ENCODE data around the gene LPP. TPM values are rescaled to one million over a fixed set of nuclear protein-coding genes. Genes with fewer than 3 reads are reported as not detected.

Gene LPP
- total RNA-seq, 1 donor = 196 TPM

DNA sequence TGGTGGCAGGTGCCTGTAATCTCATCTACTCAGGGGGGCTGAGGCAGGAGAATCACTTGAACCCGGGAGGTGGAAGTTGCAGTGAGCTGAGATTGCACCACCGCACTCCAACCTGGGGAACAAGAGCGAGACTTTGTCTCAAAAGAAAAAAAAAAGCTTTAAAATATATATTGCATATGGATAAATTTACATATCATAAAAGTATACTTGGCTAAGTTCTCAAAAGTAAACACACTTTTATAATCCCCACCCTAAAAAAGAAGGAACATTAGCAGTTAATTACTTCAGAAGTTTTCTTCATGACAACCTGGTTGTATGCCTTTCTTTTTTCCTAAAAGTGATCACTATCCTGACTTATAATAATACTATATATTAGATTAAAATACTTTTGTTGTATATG, 648.7 kb downstream of the LPP start:
- no peak overlapping the region for H3K4me3 ChIP-seq (ENCODE audit: low read depth, low read length)

DNA sequence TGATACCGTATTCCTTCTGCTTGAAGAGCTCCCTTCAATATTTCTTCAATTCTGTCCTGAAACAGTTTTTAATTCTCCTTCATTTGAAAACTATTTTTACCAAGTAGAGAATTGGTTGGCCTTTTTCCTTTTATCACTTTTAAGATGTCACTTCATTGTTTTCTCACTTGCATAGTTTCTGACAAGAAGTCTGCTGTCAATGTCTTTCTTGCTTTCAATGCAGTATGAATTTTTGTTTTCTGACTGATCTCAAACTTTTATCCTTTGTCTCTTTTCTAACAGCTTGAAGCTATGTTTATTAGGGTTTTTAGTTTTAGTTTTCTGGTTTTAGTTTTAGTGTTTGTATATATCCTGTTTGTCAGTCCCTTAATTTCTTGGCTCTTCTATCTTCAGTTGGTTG, 653.0 kb downstream of the LPP start:
- no peak overlapping the region for H3K4me3 ChIP-seq (ENCODE audit: low read depth, low read length)
- TF ChIP-seq, protein P1, sequence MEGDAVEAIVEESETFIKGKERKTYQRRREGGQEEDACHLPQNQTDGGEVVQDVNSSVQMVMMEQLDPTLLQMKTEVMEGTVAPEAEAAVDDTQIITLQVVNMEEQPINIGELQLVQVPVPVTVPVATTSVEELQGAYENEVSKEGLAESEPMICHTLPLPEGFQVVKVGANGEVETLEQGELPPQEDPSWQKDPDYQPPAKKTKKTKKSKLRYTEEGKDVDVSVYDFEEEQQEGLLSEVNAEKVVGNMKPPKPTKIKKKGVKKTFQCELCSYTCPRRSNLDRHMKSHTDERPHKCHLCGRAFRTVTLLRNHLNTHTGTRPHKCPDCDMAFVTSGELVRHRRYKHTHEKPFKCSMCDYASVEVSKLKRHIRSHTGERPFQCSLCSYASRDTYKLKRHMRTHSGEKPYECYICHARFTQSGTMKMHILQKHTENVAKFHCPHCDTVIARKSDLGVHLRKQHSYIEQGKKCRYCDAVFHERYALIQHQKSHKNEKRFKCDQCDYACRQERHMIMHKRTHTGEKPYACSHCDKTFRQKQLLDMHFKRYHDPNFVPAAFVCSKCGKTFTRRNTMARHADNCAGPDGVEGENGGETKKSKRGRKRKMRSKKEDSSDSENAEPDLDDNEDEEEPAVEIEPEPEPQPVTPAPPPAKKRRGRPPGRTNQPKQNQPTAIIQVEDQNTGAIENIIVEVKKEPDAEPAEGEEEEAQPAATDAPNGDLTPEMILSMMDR (IDR thresholded peaks at IDR 0.05; ENCODE audit: insufficient read depth, low read depth, low read length) = no peak
- no peak for DNase-seq (ENCODE audit: low read depth)

More for the DNA sequence above, 648.7 kb downstream of the LPP start:
- no peak for DNase-seq (ENCODE audit: low read depth)
- TF ChIP-seq, protein P1 (IDR thresholded peaks at IDR 0.05; ENCODE audit: insufficient read depth, low read depth, low read length) = no peak

DNA sequence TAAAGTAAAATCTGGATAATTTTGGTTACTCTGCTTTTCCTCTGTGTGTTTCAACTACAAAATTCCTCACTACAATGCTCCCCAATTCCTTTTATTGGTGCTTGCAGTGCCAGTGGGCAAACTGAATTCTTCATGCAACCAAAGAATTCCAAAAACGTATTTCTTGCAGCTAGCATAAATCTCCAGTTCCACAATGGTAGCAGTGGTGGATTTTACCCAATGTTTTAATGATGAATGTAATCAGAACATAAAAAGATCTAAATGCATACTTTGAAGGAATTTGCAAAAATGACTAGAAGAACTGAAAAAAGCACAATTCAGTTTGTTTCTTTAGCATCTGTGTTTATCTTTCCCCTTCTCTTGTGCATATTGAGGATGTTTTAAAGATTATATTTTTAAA, 658.2 kb downstream of the LPP start:
- no peak for DNase-seq (ENCODE audit: low read depth)
- TF ChIP-seq, protein P1 (IDR thresholded peaks at IDR 0.05; ENCODE audit: insufficient read depth, low read depth, low read length) = no peak
- H3K4me3 ChIP-seq (ENCODE audit: low read depth, low read length) = no peak overlapping the region

DNA sequence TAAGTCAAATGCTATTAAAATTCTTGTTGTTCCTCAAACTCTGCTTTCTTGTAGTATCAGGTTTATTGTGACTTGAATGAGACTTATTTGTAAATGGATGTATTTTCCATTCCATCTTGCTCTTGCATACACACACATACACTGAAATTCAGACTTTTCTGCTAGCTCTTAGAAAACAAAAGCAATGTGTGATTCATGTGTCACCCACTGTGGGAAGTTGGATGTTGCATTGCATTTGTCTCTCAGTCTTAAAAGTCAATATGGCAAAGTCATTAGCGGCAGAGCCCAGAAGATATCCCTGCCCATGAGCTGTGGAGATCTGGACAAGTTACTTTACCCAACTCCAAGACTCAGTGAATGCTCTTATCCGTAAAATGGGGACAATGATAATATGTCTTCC, 660.6 kb downstream of the LPP start:
- DNase-seq (ENCODE audit: low read depth) = no peak
- H3K4me3 ChIP-seq (ENCODE audit: low read depth, low read length) = no peak overlapping the region
- TF ChIP-seq, protein P1 (IDR thresholded peaks at IDR 0.05; ENCODE audit: insufficient read depth, low read depth, low read length) = no peak

DNA sequence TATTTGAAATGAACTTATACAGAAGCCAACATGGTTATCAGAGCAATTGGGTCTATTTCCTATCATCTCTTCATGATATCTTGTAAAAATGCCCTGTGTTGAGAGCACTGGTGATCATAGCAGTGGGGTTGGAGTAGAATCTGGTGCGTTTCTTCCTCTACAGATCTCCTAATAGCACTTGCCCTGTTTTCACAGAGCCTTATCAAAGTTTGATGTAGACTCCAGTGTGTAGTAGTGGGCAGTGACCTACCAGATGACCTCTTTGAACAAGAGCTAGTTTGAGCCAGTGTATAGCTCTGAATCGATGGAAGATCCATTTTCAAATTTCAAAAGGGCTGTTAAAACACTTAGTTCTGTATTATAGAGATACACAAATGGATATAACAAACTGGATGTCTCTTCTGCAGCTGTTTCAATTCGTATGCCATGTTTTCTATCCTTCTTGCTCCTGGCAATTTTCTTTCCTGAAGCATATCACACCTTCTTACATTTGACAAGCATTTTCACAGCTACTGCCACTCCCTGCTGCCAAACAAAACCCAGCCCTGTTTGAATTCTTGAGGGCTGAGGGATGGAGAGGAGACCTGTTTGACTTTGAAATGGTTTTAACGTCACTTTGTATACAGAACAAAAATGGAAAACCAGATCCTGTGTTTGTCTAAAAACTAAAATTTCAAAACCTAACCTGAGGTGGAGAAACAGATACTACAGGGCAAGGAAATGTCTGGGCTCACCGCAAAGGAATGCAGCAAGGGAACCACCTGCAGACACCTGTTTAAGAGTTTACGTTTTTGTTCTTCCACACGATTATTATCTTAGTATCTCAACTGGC, 663.4 kb downstream of the LPP start:
- TF ChIP-seq, protein P1 (IDR thresholded peaks at IDR 0.05; ENCODE audit: insufficient read depth, low read depth, low read length) = no peak
- H3K4me3 ChIP-seq (ENCODE audit: low read depth, low read length) = no peak overlapping the region
- no peak for DNase-seq (ENCODE audit: low read depth)

DNA sequence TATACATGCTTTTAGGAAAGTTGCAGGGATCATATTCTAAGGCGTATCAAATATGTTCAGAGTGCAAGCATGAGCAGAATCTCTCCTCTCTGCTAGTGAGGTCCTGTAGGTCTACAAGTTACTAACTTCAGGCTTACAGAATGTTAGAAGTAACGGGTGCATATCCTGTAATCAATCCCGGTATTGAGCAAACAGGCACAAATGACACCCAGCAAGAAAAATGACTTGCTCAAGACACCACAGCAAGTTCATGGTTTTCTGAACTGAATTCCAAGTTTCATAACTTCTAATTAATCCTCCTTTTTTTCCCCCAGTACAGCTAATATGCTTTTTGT, 663.9 kb downstream of the LPP start:
- TF ChIP-seq, protein P1 (IDR thresholded peaks at IDR 0.05; ENCODE audit: insufficient read depth, low read depth, low read length) = no peak
- H3K4me3 ChIP-seq (ENCODE audit: low read depth, low read length) = no peak overlapping the region

DNA sequence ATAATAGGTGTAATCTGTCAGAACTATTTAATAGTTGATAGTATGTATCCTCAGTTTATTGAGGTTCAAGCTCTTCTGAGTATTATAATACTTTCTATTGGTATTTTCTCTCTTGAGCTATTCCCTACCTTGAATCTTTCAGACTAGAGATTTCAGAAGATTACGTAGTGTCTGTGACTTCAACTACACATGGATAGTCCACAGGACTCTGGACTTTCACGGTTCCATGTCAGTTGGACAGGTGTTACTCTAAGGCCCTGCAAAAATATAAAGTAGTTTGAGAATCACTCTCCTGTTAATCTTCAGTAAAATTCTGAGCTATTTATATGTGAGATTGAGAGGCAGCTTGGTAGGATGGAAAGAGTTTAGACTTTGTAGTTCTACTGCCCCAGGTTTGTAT, 664.3 kb downstream of the LPP start:
- no peak for DNase-seq (ENCODE audit: low read depth)
- TF ChIP-seq, protein P1 (IDR thresholded peaks at IDR 0.05; ENCODE audit: insufficient read depth, low read depth, low read length) = no peak
- H3K4me3 ChIP-seq (ENCODE audit: low read depth, low read length) = no peak overlapping the region

More for the DNA sequence above, 663.9 kb downstream of the LPP start:
- DNase-seq (ENCODE audit: low read depth) = no peak
